HepG2 (cell line): Measurements from ENCODE around the gene CTRL. TPM values are rescaled to one million over a fixed set of nuclear protein-coding genes. Genes with fewer than 3 reads are reported as not detected.

Source experiments
- CENPBD1 ChIP-seq: sonication (generic); formaldehyde crosslinking; IDR thresholded peaks from 2 replicates; pipeline ENCODE4 v1.8.0; 2022; ENCODE audit warnings: missing genetic modification reagents, low read depth, mild to moderate bottlenecking, borderline replicate concordance
- EED ChIP-seq: sonication (generic); formaldehyde crosslinking; IDR thresholded peaks from 2 replicates; pipeline ENCODE4 v1.5.0; 2020; ENCODE audit warnings: mild to moderate bottlenecking, missing genetic modification reagents
- ELK4 ChIP-seq: sonication (generic); formaldehyde crosslinking; IDR thresholded peaks from 2 replicates; pipeline ENCODE4 v1.9.0; 2021; ENCODE audit warnings: missing genetic modification reagents, borderline replicate concordance
- EP300 ChIP-seq, 3 experiments: sonication (generic) in 1 of 3; formaldehyde crosslinking in 1 of 3; IDR thresholded peaks; 2 replicates each; pipeline versions ENCODE4 v1.5.1 to v1.6.1; 2011 to 2020; ENCODE audit warnings: low read depth in 2 of 3, low read length in 2 of 3, borderline replicate concordance in 1 of 3, improper control_type of control experiment in 1 of 3, mild to moderate bottlenecking in 1 of 3, missing genetic modification reagents in 1 of 3, moderate library complexity in 1 of 3
- FOXO1 ChIP-seq: sonication (generic); formaldehyde crosslinking; IDR thresholded peaks from 2 replicates; pipeline ENCODE4 v1.4.0; 2020; ENCODE audit warnings: missing genetic modification reagents
- IRF9 ChIP-seq: sonication (generic); formaldehyde crosslinking; IDR thresholded peaks from 2 replicates; pipeline ENCODE4 v1.8.0; 2022; ENCODE audit warnings: missing genetic modification reagents, mild to moderate bottlenecking, borderline replicate concordance
- MEIS1 ChIP-seq: sonication (generic); formaldehyde crosslinking; IDR thresholded peaks from 2 replicates; pipeline ENCODE4 v1.9.0; 2021; ENCODE audit warnings: mild to moderate bottlenecking, missing genetic modification reagents, moderate library complexity, borderline replicate concordance
- NFATC3 ChIP-seq: sonication (generic); formaldehyde crosslinking; IDR thresholded peaks from 2 replicates; pipeline ENCODE4 v1.5.1; 2020; ENCODE audit warnings: mild to moderate bottlenecking, missing genetic modification reagents
- NFRKB ChIP-seq: fragments of 450-650 bp; IDR thresholded peaks from 2 replicates; pipeline ENCODE4 v1.6.1; 2017
- PBX2 ChIP-seq: IDR thresholded peaks from 2 replicates; pipeline ENCODE4 v1.6.1; 2016; ENCODE audit warnings: control low read depth
- RAD21 ChIP-seq: fragments of 450-650 bp; formaldehyde crosslinking; IDR thresholded peaks from 2 replicates; pipeline ENCODE4 v1.5.0; 2020; ENCODE audit warnings: mild to moderate bottlenecking
- RERE ChIP-seq: IDR thresholded peaks from 2 replicates; pipeline ENCODE4 v1.6.1; 2016; ENCODE audit warnings: low read depth, missing genetic modification reagents, missing compliant biosample characterization
- ZNF20 ChIP-seq: sonication (generic); formaldehyde crosslinking; IDR thresholded peaks from 2 replicates; pipeline ENCODE4 v1.4.0; 2020; ENCODE audit warnings: mild to moderate bottlenecking, moderate library complexity, missing genetic modification reagents
- ZNF282 ChIP-seq: fragments of 450-650 bp; IDR thresholded peaks from 2 replicates; pipeline ENCODE4 v1.6.1; 2018; ENCODE audit not compliant: partially characterized antibody
- ZNF296 ChIP-seq: sonication (generic); formaldehyde crosslinking; conservative IDR thresholded peaks from 2 replicates; pipeline ENCODE4 v1.5.0; 2020; ENCODE audit warnings: mild to moderate bottlenecking, missing genetic modification reagents
- ZNF34 ChIP-seq: sonication (generic); formaldehyde crosslinking; IDR thresholded peaks from 2 replicates; pipeline ENCODE4 v1.4.0; 2020; ENCODE audit warnings: mild to moderate bottlenecking, missing genetic modification reagents, borderline replicate concordance
- ZNF572 ChIP-seq: sonication (generic); formaldehyde crosslinking; IDR thresholded peaks from 2 replicates; pipeline ENCODE4 v1.5.1; 2020; ENCODE audit warnings: mild to moderate bottlenecking, missing genetic modification reagents
- ZNF616 ChIP-seq: sonication (generic); formaldehyde crosslinking; IDR thresholded peaks from 2 replicates; pipeline ENCODE4 v1.5.0; 2020; ENCODE audit warnings: low read depth, mild to moderate bottlenecking, missing genetic modification reagents
- ZNF75D ChIP-seq: sonication (generic); formaldehyde crosslinking; IDR thresholded peaks from 2 replicates; pipeline ENCODE4 v1.8.1; 2023; ENCODE audit warnings: missing genetic modification reagents, mild to moderate bottlenecking, borderline replicate concordance
- polyA plus RNA-seq, 8 experiments: library from polyadenylated mRNA; depleted of rRNA in 3 of 8; stranded (reverse) in 7 of 8; unstranded in 1 of 8; fragments of >200 nt; fragmentation: Illumina TruSeq in 4 of 8; extraction: Trizol in 4 of 8; gene quantifications; 2 replicates each; pipeline versions ENCODE4 v1.2.1 to v1.2.3, GENCODE V29; 2011 to 2016; ENCODE audit warnings: low read depth in 4 of 8, missing spikeins in 1 of 8, mixed read lengths in 1 of 8; ENCODE audit not compliant: insufficient read depth in 1 of 8
- total RNA-seq, 5 experiments: library from RNA; depleted of rRNA; stranded (reverse); fragments of >200 nt; fragmentation: Illumina TruSeq; extraction: Trizol; gene quantifications; 2 replicates each; pipeline ENCODE4 v1.2.3, GENCODE V29; 2016; ENCODE audit warnings: low read depth in 1 of 5

The CTRL gene
- total and polyA plus RNA-seq, 2 of the 13 experiments (the other 11 are each of a cell fraction or from before 2014, with no cell fraction given) = 1.9 to 2.7 TPM

GRCh38 chr16:67969254-67970039 lies 37.8 kb upstream of the CTRL start (continued):
- TF ChIP-seq RERE (CRISPR knock-in tag) (no peak), ZNF75D (no peak), ZNF282 (no peak), MEIS1 (CRISPR knock-in tag) (no peak), ZNF572 (CRISPR knock-in tag) (peak; percentile 87; the same call in 1 of the 2 replicates), PBX2 (no peak), ZNF616 (CRISPR knock-in tag) (no peak), FOXO1 (CRISPR knock-in tag) (peak; percentile 23; the same call in 1 of the 2 replicates), NFRKB (no peak), CENPBD1 (no peak), ZNF34 (CRISPR knock-in tag) (no peak), ELK4 (CRISPR knock-in tag) (no peak), EP300 (IDR thresholded peaks at IDR 0.05; ENCODE audit: low read depth in 2 of 2, low read length in 2 of 2) (peak in 1 of 2 experiments; percentile 26; a peak in 2 of 4 replicates), EP300 (CRISPR knock-in tag; IDR thresholded peaks at IDR 0.05; ENCODE audit: borderline replicate concordance) (no peak), RAD21 (CRISPR knock-in tag) (peak; percentile 48), IRF9 (no peak), EED (CRISPR knock-in tag) (no peak), ZNF296 (CRISPR knock-in tag) (no peak), ZNF20 (CRISPR knock-in tag) (no peak), NFATC3 (CRISPR knock-in tag) (no peak)
